ENCODE results near the gene NRAS.

NRAS gene

GRCh38 chr1:114703242-114703641 is 13.3 kb downstream of the NRAS start:
- no peaks in the 10 kb centered on the region for H3K9me3 Mint-ChIP-seq
- H3K36me3 Mint-ChIP-seq, result peaks cover 7% of the 10 kb centered on the region
- peaks cover 6% of the 10 kb centered on the region for H3K4me1 Mint-ChIP-seq
- no peak overlapping the region for H3K27ac Mint-ChIP-seq
- H3K4me3 Mint-ChIP-seq, result no peak overlapping the region
- H3K27me3 Mint-ChIP-seq, result no peaks in the 10 kb centered on the region

GRCh38 chr1:114702737-114703136 is 13.8 kb downstream of the NRAS start:
- H3K27ac Mint-ChIP-seq, result no peak overlapping the region
- H3K4me3 Mint-ChIP-seq, result no peak overlapping the region
- H3K27me3 Mint-ChIP-seq, result no peaks in the 10 kb centered on the region
- no peaks in the 10 kb centered on the region for H3K9me3 Mint-ChIP-seq
- H3K4me1 Mint-ChIP-seq, result peaks cover 6% of the 10 kb centered on the region
- H3K36me3 Mint-ChIP-seq, result peaks cover 6% of the 10 kb centered on the region

- H3K9me3 Mint-ChIP-seq, result no peaks in the 10 kb centered on the region
- H3K4me1 Mint-ChIP-seq, result peaks cover 1% of the 10 kb centered on the region
- no peak overlapping the region for H3K27ac Mint-ChIP-seq
- H3K4me3 Mint-ChIP-seq, result no peak overlapping the region
- H3K36me3 Mint-ChIP-seq, result peaks cover under 1% of the 10 kb centered on the region
- H3K27me3 Mint-ChIP-seq, result peaks cover 1% of the 10 kb centered on the region
These were observed 14.6 kb downstream of the NRAS start for GRCh38 chr1:114701931-114702330.

GRCh38 chr1:114700036-114700600 is 16.5 kb downstream of the NRAS start:
- Mint-ChIP-seq H3K27ac (no peak overlapping the region), H3K9me3 (no peaks in the 10 kb centered on the region), H3K36me3 (no peaks in the 10 kb centered on the region), H3K4me1 (no peaks in the 10 kb centered on the region), H3K27me3 (peaks cover 3% of the 10 kb centered on the region), H3K4me3 (no peak overlapping the region)

- H3K4me1 Mint-ChIP-seq, result no peaks in the 10 kb centered on the region
- no peaks in the 10 kb centered on the region for H3K9me3 Mint-ChIP-seq
- H3K27me3 Mint-ChIP-seq, result peaks cover 3% of the 10 kb centered on the region
- H3K27ac Mint-ChIP-seq, result no peak overlapping the region
- H3K36me3 Mint-ChIP-seq, result no peaks in the 10 kb centered on the region
- H3K4me3 Mint-ChIP-seq, result no peak overlapping the region
These were observed 19.8 kb downstream of the NRAS start for GRCh38 chr1:114696810-114697209.

GRCh38 chr1:114695430-114696058 is 21.0 kb downstream of the NRAS start, which contains the start of gene AMPD1:
AMPD1 (minus strand) TSS chr1:114695546; CDS start chr1:114695471, 75 bp downstream.
- no peaks in the 10 kb centered on the region for H3K9me3 Mint-ChIP-seq
- no peak within 1 kb of the TSS for H3K27ac Mint-ChIP-seq
- peaks cover 3% of the 10 kb centered on the region for H3K27me3 Mint-ChIP-seq
- H3K36me3 Mint-ChIP-seq, result no peaks in the 10 kb centered on the region
- H3K4me3 Mint-ChIP-seq, result no peak within 1 kb of the TSS
- H3K4me1 Mint-ChIP-seq, result no peaks in the 10 kb centered on the region

- Mint-ChIP-seq H3K4me3 (no peak overlapping the region), H3K4me1 (no peaks in the 10 kb centered on the region), H3K36me3 (no peaks in the 10 kb centered on the region), H3K9me3 (no peaks in the 10 kb centered on the region), H3K27ac (no peak overlapping the region), H3K27me3 (peaks cover 3% of the 10 kb centered on the region)
These were observed 21.8 kb downstream of the NRAS start for GRCh38 chr1:114694540-114695310.

- no peaks in the 10 kb centered on the region for H3K9me3 Mint-ChIP-seq
- no peaks in the 10 kb centered on the region for H3K4me1 Mint-ChIP-seq
- no peaks in the 10 kb centered on the region for H3K36me3 Mint-ChIP-seq
- H3K4me3 Mint-ChIP-seq, result no peak overlapping the region
- H3K27me3 Mint-ChIP-seq, result peaks cover 7% of the 10 kb centered on the region
- no peak overlapping the region for H3K27ac Mint-ChIP-seq
These were observed 23.6 kb downstream of the NRAS start for GRCh38 chr1:114692947-114693346.

- no peaks in the 10 kb centered on the region for H3K9me3 Mint-ChIP-seq
- H3K27me3 Mint-ChIP-seq, result peaks cover 9% of the 10 kb centered on the region
- H3K27ac Mint-ChIP-seq, result no peak overlapping the region
- H3K4me3 Mint-ChIP-seq, result no peak overlapping the region
- no peaks in the 10 kb centered on the region for H3K4me1 Mint-ChIP-seq
- no peaks in the 10 kb centered on the region for H3K36me3 Mint-ChIP-seq
These were observed 25.5 kb downstream of the NRAS start for GRCh38 chr1:114691061-114691460.

- Mint-ChIP-seq H3K36me3 (no peaks in the 10 kb centered on the region), H3K9me3 (no peaks in the 10 kb centered on the region), H3K4me1 (no peaks in the 10 kb centered on the region), H3K27ac (no peak overlapping the region), H3K4me3 (no peak overlapping the region), H3K27me3 (peaks cover 8% of the 10 kb centered on the region)
These were observed 26.4 kb downstream of the NRAS start for GRCh38 chr1:114690148-114690547.

GRCh38 chr1:114688526-114688925 is 28.0 kb downstream of the NRAS start:
- H3K27ac Mint-ChIP-seq, result no peak overlapping the region
- H3K27me3 Mint-ChIP-seq, result peaks cover 10% of the 10 kb centered on the region
- no peaks in the 10 kb centered on the region for H3K4me1 Mint-ChIP-seq
- no peak overlapping the region for H3K4me3 Mint-ChIP-seq
- H3K36me3 Mint-ChIP-seq, result no peaks in the 10 kb centered on the region
- no peaks in the 10 kb centered on the region for H3K9me3 Mint-ChIP-seq

GRCh38 chr1:114685851-114686250 is 30.7 kb downstream of the NRAS start:
- Mint-ChIP-seq H3K9me3 (no peaks in the 10 kb centered on the region), H3K4me1 (no peaks in the 10 kb centered on the region), H3K4me3 (no peak overlapping the region), H3K27me3 (peaks cover 14% of the 10 kb centered on the region), H3K27ac (no peak overlapping the region), H3K36me3 (no peaks in the 10 kb centered on the region)

- Mint-ChIP-seq H3K27me3 (peaks cover 11% of the 10 kb centered on the region), H3K36me3 (no peaks in the 10 kb centered on the region), H3K27ac (no peak overlapping the region), H3K4me3 (no peak overlapping the region), H3K9me3 (no peaks in the 10 kb centered on the region), H3K4me1 (no peaks in the 10 kb centered on the region)
These were observed 38.9 kb downstream of the NRAS start for GRCh38 chr1:114677691-114678090.

- Mint-ChIP-seq H3K9me3 (no peaks in the 10 kb centered on the region), H3K27ac (no peak overlapping the region), H3K36me3 (no peaks in the 10 kb centered on the region), H3K4me3 (no peak overlapping the region), H3K27me3 (peaks cover 9% of the 10 kb centered on the region), H3K4me1 (no peaks in the 10 kb centered on the region)
These were observed 40.5 kb downstream of the NRAS start for GRCh38 chr1:114676115-114676514.

GRCh38 chr1:114671939-114672275 is 44.7 kb downstream of the NRAS start:
- Mint-ChIP-seq H3K27me3 (peaks cover 3% of the 10 kb centered on the region), H3K36me3 (peaks cover 2% of the 10 kb centered on the region), H3K27ac (no peak overlapping the region), H3K4me1 (peaks cover 6% of the 10 kb centered on the region), H3K9me3 (no peaks in the 10 kb centered on the region), H3K4me3 (no peak overlapping the region)

Measured in activated naive CD4-positive, alpha-beta T cell treated with anti-CD3 and anti-CD28 coated beads, Interleukin-2, amount 50 U/mL, for 24 hours (primary cell).